Panc1 (cell line): ENCODE data around the gene MS4A18. TPM values are rescaled to one million over a fixed set of nuclear protein-coding genes. Genes with fewer than 3 reads are reported as not detected.

ENCODE experiments used
- ATAC-seq: fragments of 200-7000 bp; cut with Tn5 transposase; 2 replicates; pipeline ENCODE4 v1.9.1; 2020; ENCODE audit warnings: mild to moderate bottlenecking, moderate library complexity
- BruUV-seq: library from RNA; stranded (reverse); fragments of 400-500 nt; replicated peaks from 2 replicates; lab custom pipeline; 2021; lab: Mats Ljungman, UMichigan
- CTCF ChIA-PET: fragments of 300-600 bp; sonication (Branson Sonifier 250); formaldehyde crosslinking; loops from one replicate; lab custom pipeline; 2022; ENCODE audit warnings: antibody characterized with exemption; lab: Charles Lee
- POLR2A ChIA-PET: fragments of 300-600 bp; sonication (Branson Sonifier 250); formaldehyde crosslinking; loops from one replicate; lab custom pipeline; 2022; ENCODE audit warnings: antibody characterized with exemption; lab: Charles Lee
- DNase-seq: peaks from one replicate; pipeline ENCODE4 v3.0.0-alpha.2; 2010; ENCODE audit warnings: low read depth, low spot score
- H3K27ac ChIP-seq: 2 replicates; pipeline ENCODE4 v1.5.1; 2011; ENCODE audit warnings: mild to moderate bottlenecking, low read length, inconsistent platforms
- H3K27me3 ChIP-seq: fragments of 200-500 bp; sonication (Bioruptor generic); 2 replicates; pipeline ENCODE4 v1.6.0; 2014; ENCODE audit warnings: low read length, inconsistent platforms; ENCODE audit not compliant: control insufficient read depth, insufficient read depth
- H3K36me3 ChIP-seq: fragments of 200-500 bp; sonication (Bioruptor generic); 2 replicates; pipeline ENCODE4 v1.5.1; 2014; ENCODE audit warnings: inconsistent platforms, mild to moderate bottlenecking, low read length, moderate library complexity; ENCODE audit not compliant: control insufficient read depth, insufficient read depth
- H3K4me1 ChIP-seq: 2 replicates; pipeline ENCODE4 v1.5.1; 2011; ENCODE audit warnings: inconsistent platforms, mild to moderate bottlenecking, low read length, moderate library complexity; ENCODE audit not compliant: control insufficient read depth, insufficient read depth
- H3K4me3 ChIP-seq, 2 experiments: 2 replicates each; pipeline ENCODE4 v1.5.1; 2011 to 2012; ENCODE audit warnings: low read depth in 2 of 2, low read length in 2 of 2, mild to moderate bottlenecking in 2 of 2, inconsistent platforms in 1 of 2, moderate library complexity in 1 of 2
- H3K9me3 ChIP-seq: fragments of 200-500 bp; sonication (Bioruptor generic); 2 replicates; pipeline ENCODE4 v1.5.1; 2014; ENCODE audit warnings: low read depth, mild to moderate bottlenecking, inconsistent platforms, low read length, moderate library complexity; ENCODE audit not compliant: control insufficient read depth, insufficient read depth
- POLR2AphosphoS5 ChIP-seq: IDR thresholded peaks from 2 replicates; pipeline ENCODE4 v1.6.1; 2012; ENCODE audit warnings: mild to moderate bottlenecking, low read depth, low read length, moderate library complexity
- REST ChIP-seq, 2 experiments: IDR thresholded peaks; 2 replicates each; pipeline ENCODE4 v1.6.1; 2011 to 2012; ENCODE audit warnings: low read depth in 2 of 2, control low read depth in 1 of 2, low read length in 1 of 2, mild to moderate bottlenecking in 1 of 2, moderate library complexity in 1 of 2; ENCODE audit not compliant: insufficient read depth in 1 of 2
- SIN3A ChIP-seq: IDR thresholded peaks from 2 replicates; pipeline ENCODE4 v1.6.1; 2012; ENCODE audit warnings: low read depth, mild to moderate bottlenecking, low read length, moderate library complexity, borderline replicate concordance; ENCODE audit not compliant: insufficient read depth
- TCF7L2 ChIP-seq: IDR thresholded peaks from 2 replicates; pipeline ENCODE4 v1.6.1; 2011; ENCODE audit warnings: mild to moderate bottlenecking, low read depth, low read length, inconsistent platforms
- in situ Hi-C: cut with HindIII; loops from 2 replicates; pipeline ENCODE4 v1.10.0; 2016; ENCODE audit warnings: low sequenced_read_pairs, low pct_unique_long_range_greater_than_20kb
- intact Hi-C: fragments of 100-400 bp; cut with micrococcal nuclease; formaldehyde crosslinking; loops from one replicate; pipeline ENCODE4 v1.10.0; 2022; ENCODE audit not compliant: unreplicated experiment
- total RNA-seq: library from RNA; stranded (reverse); gene quantifications from one replicate; pipeline ENCODE4 v1.2.1, GENCODE V29; 2021; ENCODE audit not compliant: unreplicated experiment
- TF ChIP-seq, protein P1 (sequence below): fragments of 450-650 bp; IDR thresholded peaks from 2 replicates; pipeline ENCODE4 v1.5.1; 2017; ENCODE audit warnings: mild to moderate bottlenecking

Gene MS4A18
- total RNA-seq, 1 experiment from 2014 or later: not detected

GRCh38 chr11:60766547-60766946, 42.0 kb downstream of the MS4A18 start:
- ChIA-PET CTCF (interaction anchor here (0.6 kb wide), 1 partner anchor 519 kb away, joined by 3 read pairs; no protein-coding TSS in a partner anchor), POLR2A (no interaction called here)
- ATAC-seq (no peak), DNase-seq (no peak)
- no peak for TF ChIP-seq POLR2AphosphoS5
- TF ChIP-seq REST (IDR thresholded peaks at IDR 0.05; ENCODE audit: insufficient read depth in 1 of 2, low read depth in 2 of 2, low read length in 1 of 2): no peak
- TF ChIP-seq, protein P1, sequence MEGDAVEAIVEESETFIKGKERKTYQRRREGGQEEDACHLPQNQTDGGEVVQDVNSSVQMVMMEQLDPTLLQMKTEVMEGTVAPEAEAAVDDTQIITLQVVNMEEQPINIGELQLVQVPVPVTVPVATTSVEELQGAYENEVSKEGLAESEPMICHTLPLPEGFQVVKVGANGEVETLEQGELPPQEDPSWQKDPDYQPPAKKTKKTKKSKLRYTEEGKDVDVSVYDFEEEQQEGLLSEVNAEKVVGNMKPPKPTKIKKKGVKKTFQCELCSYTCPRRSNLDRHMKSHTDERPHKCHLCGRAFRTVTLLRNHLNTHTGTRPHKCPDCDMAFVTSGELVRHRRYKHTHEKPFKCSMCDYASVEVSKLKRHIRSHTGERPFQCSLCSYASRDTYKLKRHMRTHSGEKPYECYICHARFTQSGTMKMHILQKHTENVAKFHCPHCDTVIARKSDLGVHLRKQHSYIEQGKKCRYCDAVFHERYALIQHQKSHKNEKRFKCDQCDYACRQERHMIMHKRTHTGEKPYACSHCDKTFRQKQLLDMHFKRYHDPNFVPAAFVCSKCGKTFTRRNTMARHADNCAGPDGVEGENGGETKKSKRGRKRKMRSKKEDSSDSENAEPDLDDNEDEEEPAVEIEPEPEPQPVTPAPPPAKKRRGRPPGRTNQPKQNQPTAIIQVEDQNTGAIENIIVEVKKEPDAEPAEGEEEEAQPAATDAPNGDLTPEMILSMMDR: no peak
- no peak for TF ChIP-seq TCF7L2
- no peak for TF ChIP-seq SIN3A
- Histone ChIP-seq H3K27me3 (peaks cover 5% of the 10 kb centered on the region), H3K4me3 (no peak overlapping the region), H3K9me3 (no peaks in the 10 kb centered on the region), H3K36me3 (no peaks in the 10 kb centered on the region), H3K4me1 (no peaks in the 10 kb centered on the region), H3K27ac (no peak overlapping the region)
- intact Hi-C loops (no loop called here), in situ Hi-C loops (no loop called here)
- no TSS peak for BruUV-seq

GRCh38 chr11:60767388-60767811, 42.9 kb downstream of the MS4A18 start:
- no peak overlapping the region for H3K4me3 ChIP-seq
- POLR2A ChIA-PET: no interaction called here
- in situ Hi-C loops: no loop called here
- no peak overlapping the region for H3K27ac ChIP-seq
- intact Hi-C loops: no loop called here
- no peak for ATAC-seq
- BruUV-seq: no TSS peak
- peaks cover 2% of the 10 kb centered on the region for H3K27me3 ChIP-seq
- no peak for DNase-seq
- TF ChIP-seq TCF7L2 (no peak), SIN3A (no peak), POLR2AphosphoS5 (no peak), REST (IDR thresholded peaks at IDR 0.05; ENCODE audit: insufficient read depth in 1 of 2, low read depth in 2 of 2, low read length in 1 of 2) (no peak)
- TF ChIP-seq, protein P1: no peak; the same call in 1 of the 2 replicates
- no peaks in the 10 kb centered on the region for H3K36me3 ChIP-seq
- H3K4me1 ChIP-seq: no peaks in the 10 kb centered on the region
- H3K9me3 ChIP-seq: no peaks in the 10 kb centered on the region
- CTCF ChIA-PET: interaction anchor here (0.6 kb wide), 1 partner anchor 518 kb away, joined by 3 read pairs; no protein-coding TSS in a partner anchor
